Pancreas (tissue), 10 donors: ENCODE measurements around the gene SCAMP1. TPM values are rescaled to one million over a fixed set of nuclear protein-coding genes. Genes with fewer than 3 reads are reported as not detected.
"Not testable (repeated sequence)": the region's sequence is repeated elsewhere in the genome, so short reads cannot be mapped to it uniquely, and the experiment has no call there.

Experiments used
- ATAC-seq, 4 donors: fragments of 200-7000 bp; cut with Tn5 transposase; one replicate each; pipeline versions ENCODE4 v1.8.0 to v1.9.1; 2020; ENCODE audit warnings: mild to moderate bottlenecking in 4 of 4, moderate library complexity in 4 of 4
- DNase-seq, 6 donors: peaks; one replicate each; pipeline ENCODE4 v3.0.0-alpha.2; 2020
- FAIRE-seq: peaks from 2 replicates; lab custom pipeline; 2012; peaks lifted over from hg19 to GRCh38; lab: Jason Lieb, UNC
- H3K27ac ChIP-seq, 4 donors: fragments of 200-600 bp; sonication (generic); 1 replicate in 3 of 4; 2 replicates in 1 of 4; pipeline versions ENCODE4 v1.5.0 to v1.8.0; 2020
- H3K27me3 ChIP-seq, 4 donors: fragments of 200-600 bp; one replicate each; pipeline ENCODE4 v1.8.0; 2021
- H3K36me3 ChIP-seq, 3 donors: fragments of 200-600 bp; sonication (generic) in 1 of 3; one replicate each; pipeline versions ENCODE4 v1.5.0 to v1.8.0; 2020 to 2021
- H3K4me1 ChIP-seq, 3 donors: fragments of 200-600 bp; one replicate each; pipeline ENCODE4 v1.8.0; 2021
- H3K4me3 ChIP-seq, 4 donors: fragments of 200-600 bp; sonication (generic) in 2 of 4; one replicate each; pipeline versions ENCODE4 v1.5.0 to v1.8.0; 2020 to 2021
- H3K9me3 ChIP-seq, 4 donors: fragments of 200-600 bp; one replicate each; pipeline ENCODE4 v1.8.0; 2021
- WGBS, 2 donors: extraction: QIAGEN DNeasy Blood & Tissue Kit; methylation state at CpG; one replicate each; pipeline ENCODE4 v1.1.7; 2013; 5-methylcytosine and 5-hydroxymethylcytosine counted together
- intact Hi-C, 3 donors: fragments of 100-400 bp; cut with DNase I; formaldehyde crosslinking; loops; one replicate each; pipeline versions ENCODE4 v1.11.1 to v1.14.2; 2022
- polyA plus RNA-seq, 2 donors: library from polyadenylated mRNA; stranded (reverse); fragments of 200-250 nt; gene quantifications; one replicate each; pipeline ENCODE4 v1.2.3, GENCODE V29; 2013
- total RNA-seq, 6 donors: library from RNA; stranded (reverse); fragmentation: NEBNext Ultra II Directional in 4 of 6; extraction: Animal tissue kit (Norgen Biotek cat#: 25700) in 4 of 6; gene quantifications; one replicate each; pipeline versions ENCODE4 v1.2.1 to v1.2.4, GENCODE V29; 2021 to 2023
- TF ChIP-seq, protein P1 (sequence below), 4 donors: fragments of 200-600 bp; sonication (generic) in 3 of 4; IDR thresholded peaks; one replicate each; pipeline versions ENCODE4 v1.5.0 to v1.8.0; 2021; ENCODE audit warnings: antibody characterized with exemption in 4 of 4
- donor health status: healthy with polysubstance abuse.
- donor health status: DM: no; HTN: no; CAD: no; lungs with moderate emphysema.
- donor health status: DM: no; HTN: no; CAD: no.
- donor health status: control.
- donor health status: control.
- donor health status: Bipolar disorder and iron deficiency.
- donor health status: DM: yes; HTN: yes; CAD: no.
- donor health status: DM: no; HTN: no; CAD: no.
- donor health status: DM: no; HTN: no; CAD: no.
- donor health status: DM: yes; HTN: yes; CAD: no.

SCAMP1 gene
- total and polyA plus RNA-seq, 8 donors, result 4.4 to 29.9 (median 20.4) TPM

DNA sequence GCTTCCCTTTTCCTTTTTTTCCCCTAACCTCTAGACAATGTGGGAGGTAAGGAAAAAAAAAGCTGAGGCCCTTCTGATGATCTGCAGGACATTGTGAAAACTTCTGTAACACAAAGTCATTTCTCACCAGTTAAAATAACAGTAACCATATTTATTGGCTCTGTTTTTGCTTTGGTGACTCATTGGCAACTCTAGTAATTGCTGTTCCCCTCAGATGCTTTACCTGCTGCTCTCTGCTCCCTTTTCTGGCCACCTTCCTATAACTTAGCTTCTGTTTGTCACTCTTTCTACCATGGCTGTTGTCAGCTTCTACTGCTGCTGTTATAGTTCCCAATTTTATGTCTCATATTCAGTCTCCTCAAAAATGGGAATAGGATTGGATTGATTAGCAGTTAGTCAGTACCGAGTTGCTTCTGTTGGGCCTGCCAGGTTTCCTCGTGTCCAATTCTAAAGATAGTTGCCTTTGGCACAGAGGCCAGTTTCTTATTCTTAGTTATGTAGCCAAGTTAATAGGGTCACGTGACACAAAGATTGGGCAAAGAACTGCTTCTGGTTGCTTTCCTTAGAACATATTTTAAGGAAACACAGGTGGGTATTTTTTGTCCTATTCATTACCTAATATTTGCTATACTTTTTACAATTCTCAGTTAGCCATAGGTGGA lies 16.8 kb downstream of the SCAMP1 start:
- Histone ChIP-seq H3K36me3 (no peaks in the 10 kb centered on the region), H3K9me3 (no peaks in the 10 kb centered on the region), H3K4me3 (no peak overlapping the region), H3K27me3 (no peaks in the 10 kb centered on the region), H3K27ac (peak overlapping the region in 2 of 4 donors; percentile 20 to 29), H3K4me1 (peaks cover 16 to 20% (median 20%) of the 10 kb centered on the region in 3 donors)
- WGBS, 2 donors, result 12 to 13% methylated on average over 3 of the region's 3 CpGs
- FAIRE-seq (no peak), DNase-seq (peak in 3 of 6 donors; percentile 26 to 34 (median 29)), ATAC-seq (peak; percentile 77 to 86 (median 84))
- TF ChIP-seq, protein P1, sequence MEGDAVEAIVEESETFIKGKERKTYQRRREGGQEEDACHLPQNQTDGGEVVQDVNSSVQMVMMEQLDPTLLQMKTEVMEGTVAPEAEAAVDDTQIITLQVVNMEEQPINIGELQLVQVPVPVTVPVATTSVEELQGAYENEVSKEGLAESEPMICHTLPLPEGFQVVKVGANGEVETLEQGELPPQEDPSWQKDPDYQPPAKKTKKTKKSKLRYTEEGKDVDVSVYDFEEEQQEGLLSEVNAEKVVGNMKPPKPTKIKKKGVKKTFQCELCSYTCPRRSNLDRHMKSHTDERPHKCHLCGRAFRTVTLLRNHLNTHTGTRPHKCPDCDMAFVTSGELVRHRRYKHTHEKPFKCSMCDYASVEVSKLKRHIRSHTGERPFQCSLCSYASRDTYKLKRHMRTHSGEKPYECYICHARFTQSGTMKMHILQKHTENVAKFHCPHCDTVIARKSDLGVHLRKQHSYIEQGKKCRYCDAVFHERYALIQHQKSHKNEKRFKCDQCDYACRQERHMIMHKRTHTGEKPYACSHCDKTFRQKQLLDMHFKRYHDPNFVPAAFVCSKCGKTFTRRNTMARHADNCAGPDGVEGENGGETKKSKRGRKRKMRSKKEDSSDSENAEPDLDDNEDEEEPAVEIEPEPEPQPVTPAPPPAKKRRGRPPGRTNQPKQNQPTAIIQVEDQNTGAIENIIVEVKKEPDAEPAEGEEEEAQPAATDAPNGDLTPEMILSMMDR (IDR thresholded peaks at IDR 0.05), result no peak
- intact Hi-C loops, result no loop called here

DNA sequence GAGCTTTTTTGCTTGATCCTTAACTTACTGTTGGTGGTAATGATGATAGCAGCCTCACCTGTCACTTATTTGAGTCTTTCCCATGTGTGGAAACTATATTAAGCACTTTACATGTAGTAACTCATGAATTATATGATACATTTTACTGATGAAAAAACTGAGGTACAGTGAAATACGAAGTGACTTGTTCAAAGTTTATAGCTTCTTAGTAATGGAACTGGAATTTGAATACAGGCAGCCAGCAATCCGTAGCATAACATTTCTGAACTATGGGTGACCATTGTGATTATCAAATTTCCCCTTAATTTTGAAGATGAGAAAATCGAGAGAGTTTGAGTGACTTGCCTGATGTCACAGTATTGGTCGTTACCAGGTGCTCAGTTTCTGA lies 17.3 kb downstream of the SCAMP1 start:
- no peaks in the 10 kb centered on the region for H3K27me3 ChIP-seq
- ATAC-seq (no peak), FAIRE-seq (no peak), DNase-seq (no peak)
- intact Hi-C loops, result no loop called here
- no peaks in the 10 kb centered on the region for H3K36me3 ChIP-seq
- H3K4me3 ChIP-seq, result no peak overlapping the region
- 67 to 79% methylated on average over 4 of the region's 4 CpGs for WGBS, 2 donors
- H3K9me3 ChIP-seq, result no peaks in the 10 kb centered on the region
- TF ChIP-seq, protein P1 (IDR thresholded peaks at IDR 0.05), result no peak
- peaks cover 11 to 20% (median 20%) of the 10 kb centered on the region in 3 donors for H3K4me1 ChIP-seq
- peak overlapping the region in 1 of 4 donors; percentile 29 for H3K27ac ChIP-seq

DNA sequence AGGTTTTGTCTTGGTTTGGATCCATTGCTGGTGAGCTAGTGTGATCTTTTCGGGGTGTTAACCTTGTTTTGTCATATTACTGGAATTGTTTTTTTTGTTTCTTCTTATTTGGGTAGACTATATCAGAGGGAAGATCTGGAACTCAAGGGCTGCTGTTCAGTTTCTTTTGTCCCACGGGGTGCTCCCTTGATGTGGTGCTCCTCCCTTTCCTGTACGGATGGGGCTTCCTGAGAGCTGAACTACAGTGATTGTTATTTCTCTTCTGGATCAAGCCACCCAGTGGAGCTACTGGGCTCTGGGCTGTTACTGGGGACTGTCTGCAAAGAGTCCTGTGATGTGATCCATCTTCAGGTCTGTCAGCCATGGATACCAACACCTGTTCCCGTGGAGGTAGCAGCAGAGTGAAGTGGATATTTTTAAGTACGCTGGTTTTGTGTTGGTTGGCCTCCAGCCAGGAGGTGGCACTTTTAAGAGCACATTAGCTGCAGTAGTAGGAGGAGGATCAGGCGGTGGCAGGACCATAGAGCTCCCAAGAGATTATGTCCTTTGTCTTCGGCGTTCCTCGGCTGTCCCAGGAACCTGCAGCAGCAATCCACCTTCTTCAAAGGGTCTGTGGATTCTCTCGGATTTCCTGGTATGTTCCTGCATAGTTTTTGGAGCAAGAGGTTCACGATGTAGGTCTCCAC lies 27.2 kb downstream of the SCAMP1 start:
- Histone ChIP-seq H3K27ac (no peak overlapping the region), H3K4me1 (no peaks in the 10 kb centered on the region), H3K36me3 (no peaks in the 10 kb centered on the region), H3K4me3 (no peak overlapping the region), H3K9me3 (peaks cover 0 to 2% (median 0%) of the 10 kb centered on the region in 4 donors), H3K27me3 (no peaks in the 10 kb centered on the region)
- 85 to 86% methylated on average over 11 of the region's 11 CpGs for WGBS, 2 donors
- TF ChIP-seq, protein P1 (IDR thresholded peaks at IDR 0.05), result no peak
- no peak for DNase-seq
- intact Hi-C loops, result no loop called here
- no peak for ATAC-seq
- FAIRE-seq, result no peak

DNA sequence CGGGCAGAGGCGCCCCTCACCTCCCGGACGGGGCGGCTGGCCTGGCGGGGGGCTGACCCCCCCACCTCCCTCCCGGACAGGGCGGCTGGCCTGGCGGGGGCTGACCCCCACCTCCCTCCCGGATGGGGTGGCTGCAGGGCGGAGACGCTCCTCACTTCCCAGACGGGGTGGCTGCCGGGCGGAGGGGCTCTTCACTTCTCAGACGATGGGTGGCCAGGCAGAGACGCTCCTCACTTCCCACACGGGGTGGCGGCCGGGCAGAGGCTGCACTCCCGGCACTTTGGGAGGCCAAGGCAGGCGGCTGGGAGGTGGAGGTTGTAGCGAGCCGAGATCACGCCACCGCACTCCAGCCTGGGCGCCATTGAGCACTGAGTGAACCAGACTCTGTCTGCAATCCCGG lies 30.9 kb downstream of the SCAMP1 start:
- H3K4me1 ChIP-seq, H3K36me3 ChIP-seq, H3K9me3 ChIP-seq, intact Hi-C loops, DNase-seq, H3K27me3 ChIP-seq, H3K4me3 ChIP-seq, H3K27ac ChIP-seq, ATAC-seq, FAIRE-seq: not testable (repeated sequence)
- 96 to 98% methylated on average over 15 to 23 of the region's 28 CpGs for WGBS, 2 donors

DNA sequence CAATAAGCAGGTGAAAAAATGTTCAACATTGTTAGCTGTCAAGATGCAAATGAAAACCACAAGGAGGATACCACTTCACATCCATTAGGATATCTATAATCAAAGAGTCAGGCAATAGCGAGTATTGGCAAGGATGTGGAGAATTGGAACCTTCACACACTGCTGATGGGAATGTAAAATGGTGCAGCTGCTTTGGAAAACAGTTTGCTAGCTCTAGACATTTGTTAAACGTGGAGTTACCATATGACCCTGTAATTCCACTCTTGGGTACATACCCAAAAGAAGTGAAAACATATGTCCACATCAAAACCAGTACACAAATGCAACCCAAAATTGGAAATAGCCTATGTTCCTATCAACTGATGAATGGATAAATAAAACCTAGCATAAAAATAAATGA lies 37.4 kb downstream of the SCAMP1 start:
- DNase-seq (no peak), ATAC-seq (no peak), FAIRE-seq (no peak)
- WGBS, 2 donors, result 85 to 93% methylated on average over 2 of the region's 2 CpGs
- intact Hi-C loops, result no loop called here
- Histone ChIP-seq H3K36me3 (no peaks in the 10 kb centered on the region), H3K4me1 (no peaks in the 10 kb centered on the region), H3K27ac (no peak overlapping the region), H3K4me3 (no peak overlapping the region), H3K9me3 (no peaks in the 10 kb centered on the region), H3K27me3 (no peaks in the 10 kb centered on the region)
- TF ChIP-seq, protein P1 (IDR thresholded peaks at IDR 0.05), result no peak
